Body of pancreas (tissue), 4 donors: ENCODE measurements around the gene BAIAP3.

Source experiments
- CTCF ChIP-seq, 7 experiments: fragments of 450-650 bp in 4 of 7; fragments of 200-600 bp in 3 of 7; sonication (generic) in 3 of 7; IDR thresholded peaks; one replicate each; pipeline ENCODE4 v1.5.1; 2016 to 2019; ENCODE audit warnings: antibody characterized with exemption in 7 of 7
- POLR2A ChIP-seq, 3 donors: fragments of 450-650 bp; IDR thresholded peaks; one replicate each; pipeline ENCODE4 v1.6.1; 2016; ENCODE audit warnings: antibody characterized with exemption in 3 of 3, mild to moderate bottlenecking in 2 of 3

- TF ChIP-seq CTCF (IDR thresholded peaks at IDR 0.05) (no peak), POLR2A (IDR thresholded peaks at IDR 0.05) (no peak)
These were observed 41.2 kb downstream of the BAIAP3 start for GRCh38 chr16:1374418-1375297.
